ENCODE results near the gene RPL18A. TPM values are rescaled to one million over a fixed set of nuclear protein-coding genes. Genes with fewer than 3 reads are reported as not detected.

The RPL18A gene
- total RNA-seq, 1 experiment from 2014 or later, result 2,837 TPM

- WGBS (ENCODE audit: extremely low coverage, insufficient read length, low lambda C conversion rate), result no CpG with 5 or more reads among the region's 17 CpGs
- H2BK5ac ChIP-seq (ENCODE audit: insufficient read length, low read length), result no peak overlapping the region
- H3K27me3 ChIP-seq (ENCODE audit: insufficient read depth, low read length), result no peaks in the 10 kb centered on the region
- no peak overlapping the region for H3K9ac ChIP-seq (ENCODE audit: extremely low read depth, insufficient read length, low read length)
- no peaks in the 10 kb centered on the region for H4K20me1 ChIP-seq (ENCODE audit: control insufficient read depth, insufficient read depth, insufficient read length)
- Mint-ChIP-seq H3K4me3 (no peak overlapping the region; a peak in 1 of 5 replicates), H3K9me3 (no peaks in the 10 kb centered on the region; a peak in 1 of 5 replicates), H3K27ac (no peak overlapping the region), H3K36me3 (ENCODE audit: insufficient read depth in 1 of 3, low read depth in 3 of 3) (no peaks in the 10 kb centered on the region), H3K4me1 (peaks cover 21 to 39% of the 10 kb centered on the region in 2 experiments), H3K27me3 (ENCODE audit: low read depth) (peaks cover 15% of the 10 kb centered on the region)
- H4K8ac ChIP-seq (replicated peaks; ENCODE audit: insufficient read length, low read depth, low read length), result no peak overlapping the region
- H2BK15ac ChIP-seq (ENCODE audit: low read depth, low read length), result no peak overlapping the region
- H3K4me1 ChIP-seq (ENCODE audit: insufficient read depth, low read length), result no peaks in the 10 kb centered on the region; the same call in 1 of the 2 replicates
- H2BK20ac ChIP-seq (ENCODE audit: low read depth, low read length, poor library complexity, severe bottlenecking), result no peak overlapping the region
- no peak overlapping the region for H2BK120ac ChIP-seq (ENCODE audit: low read depth, low read length, poor library complexity, severe bottlenecking)
- no peak overlapping the region for H3K18ac ChIP-seq (ENCODE audit: insufficient read length, low read depth, low read length)
- H3K23me2 ChIP-seq (ENCODE audit: insufficient read length, low read depth, low read length, poor library complexity, severe bottlenecking), result peaks cover 8% of the 10 kb centered on the region
- no peak overlapping the region for H2AK5ac ChIP-seq (ENCODE audit: insufficient read length, low read length)
- H3K9me3 ChIP-seq (ENCODE audit: control insufficient read depth, low read depth, low read length), result no peaks in the 10 kb centered on the region
- H3K56ac ChIP-seq (ENCODE audit: insufficient read length, low read depth, low read length), result no peak overlapping the region
- H3T11ph ChIP-seq (ENCODE audit: low read length), result no peak overlapping the region
- no peak overlapping the region for H3K27ac ChIP-seq (ENCODE audit: insufficient read length, low read depth, low read length)
- no peak overlapping the region for H3K4me2 ChIP-seq (ENCODE audit: insufficient read depth, insufficient read length, low read length)
- no peak for DNase-seq
- no peak overlapping the region for H3K4ac ChIP-seq (ENCODE audit: low read depth, low read length)
- no peaks in the 10 kb centered on the region for H3K79me1 ChIP-seq (ENCODE audit: insufficient read depth, low read depth, low read length, poor library complexity, severe bottlenecking)
- no peak overlapping the region for H3K14ac ChIP-seq (ENCODE audit: insufficient read depth, low read length)
- H3K23ac ChIP-seq (ENCODE audit: insufficient read length, low read depth, low read length), result no peak overlapping the region
- no peak overlapping the region for H2BK12ac ChIP-seq (ENCODE audit: insufficient read length, low read depth, low read length)
- no peak overlapping the region for H4K91ac ChIP-seq (ENCODE audit: insufficient read length, low read depth, low read length)
- H4K5ac ChIP-seq (ENCODE audit: insufficient read length, low read depth, low read length), result no peak overlapping the region
- H3K79me2 ChIP-seq (ENCODE audit: insufficient read depth, low read length), result no peaks in the 10 kb centered on the region
- TF ChIP-seq CTCF (conservative IDR thresholded peaks at IDR 0.05), result no peak
- H2AFZ ChIP-seq (ENCODE audit: low read length), result no peak overlapping the region
Observed at GRCh38 chr19:17832443-17833208, 27.1 kb upstream of the RPL18A start.

Data from H9 (cell line).